ENCODE measurements around the gene ACSF3. TPM values are rescaled to one million over a fixed set of nuclear protein-coding genes. Genes with fewer than 3 reads are reported as not detected.

Gene ACSF3
- total and polyA plus RNA-seq, 2 donors (not counting 1 experiment from before 2014, with no cell fraction given): 45.2 to 113 TPM

- 49% methylated on average over 6 of the region's 11 CpGs for WGBS (ENCODE audit: insufficient coverage)
- peak overlapping the region; percentile 47 to 57 for H3K27ac ChIP-seq (ENCODE audit: low read length in 2 of 2)
- H3K27me3 ChIP-seq (replicated peaks in 1 of 4; ENCODE audit: control extremely low read depth in 1 of 4, control insufficient read depth in 3 of 4, insufficient read depth in 4 of 4, low read length in 3 of 4): no peaks in the 10 kb centered on the region
- intact Hi-C loops (cut with micrococcal nuclease): no loop called here
- peaks cover 15 to 17% of the 10 kb centered on the region in 2 donors for H3K4me1 ChIP-seq (ENCODE audit: control insufficient read depth in 2 of 2, insufficient read depth in 2 of 2, low read length in 2 of 2)
- Mint-ChIP-seq H3K9me3 (ENCODE audit: insufficient read depth) (peaks cover 3% of the 10 kb centered on the region), H3K4me1 (peaks cover 25% of the 10 kb centered on the region), H3K4me3 (no peak overlapping the region), H3K27me3 (no peaks in the 10 kb centered on the region), H3K27ac (peak overlapping the region; percentile 88)
- no peak for TF ChIP-seq EZH2 (IDR thresholded peaks at IDR 0.05; ENCODE audit: borderline replicate concordance, insufficient read depth, low read depth, low read length, poor library complexity, severe bottlenecking)
- TF ChIP-seq, protein P1, sequence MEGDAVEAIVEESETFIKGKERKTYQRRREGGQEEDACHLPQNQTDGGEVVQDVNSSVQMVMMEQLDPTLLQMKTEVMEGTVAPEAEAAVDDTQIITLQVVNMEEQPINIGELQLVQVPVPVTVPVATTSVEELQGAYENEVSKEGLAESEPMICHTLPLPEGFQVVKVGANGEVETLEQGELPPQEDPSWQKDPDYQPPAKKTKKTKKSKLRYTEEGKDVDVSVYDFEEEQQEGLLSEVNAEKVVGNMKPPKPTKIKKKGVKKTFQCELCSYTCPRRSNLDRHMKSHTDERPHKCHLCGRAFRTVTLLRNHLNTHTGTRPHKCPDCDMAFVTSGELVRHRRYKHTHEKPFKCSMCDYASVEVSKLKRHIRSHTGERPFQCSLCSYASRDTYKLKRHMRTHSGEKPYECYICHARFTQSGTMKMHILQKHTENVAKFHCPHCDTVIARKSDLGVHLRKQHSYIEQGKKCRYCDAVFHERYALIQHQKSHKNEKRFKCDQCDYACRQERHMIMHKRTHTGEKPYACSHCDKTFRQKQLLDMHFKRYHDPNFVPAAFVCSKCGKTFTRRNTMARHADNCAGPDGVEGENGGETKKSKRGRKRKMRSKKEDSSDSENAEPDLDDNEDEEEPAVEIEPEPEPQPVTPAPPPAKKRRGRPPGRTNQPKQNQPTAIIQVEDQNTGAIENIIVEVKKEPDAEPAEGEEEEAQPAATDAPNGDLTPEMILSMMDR (IDR thresholded peaks at IDR 0.05): no peak
- peaks cover 0 to 47% of the 10 kb centered on the region in 2 experiments for H3K36me3 ChIP-seq (replicated peaks in 1 of 2; ENCODE audit: control extremely low read depth in 1 of 2, control insufficient read depth in 1 of 2, extremely low read depth in 1 of 2, insufficient read depth in 2 of 2, low read length in 1 of 2)
- peaks cover 0 to 3% (median 0%) of the 10 kb centered on the region in 3 donors for H3K9me3 ChIP-seq (ENCODE audit: control extremely low read depth in 1 of 3, control insufficient read depth in 2 of 3, insufficient read depth in 1 of 3, low read length in 2 of 3)
- ChIA-PET POLR2A (interaction anchor here (0.9 kb wide), 1 partner anchor 154 kb away, joined by 3 read pairs; no protein-coding TSS in a partner anchor), CTCF (interaction anchor here (0.7 to 1.0 kb wide), 3 partner anchors 9 to 198 kb away, joined by 3 to 4 read pairs (median 3); no protein-coding TSS in a partner anchor)
- ATAC-seq (ENCODE audit: low read depth) (peak; percentile 85), DNase-seq (peak; percentile 83)
- H4K20me1 ChIP-seq (ENCODE audit: control insufficient read depth, insufficient read depth, low read length, poor library complexity, severe bottlenecking): no peaks in the 10 kb centered on the region
- no peak overlapping the region for H2AFZ ChIP-seq (ENCODE audit: insufficient read depth, low read depth, low read length, poor library complexity, severe bottlenecking)
- no peaks in the 10 kb centered on the region for H3K79me2 ChIP-seq (ENCODE audit: control insufficient read depth, insufficient read depth, low read length)
- no peak overlapping the region for H3K9ac ChIP-seq (ENCODE audit: low read length)
- no peak overlapping the region for H3K4me3 ChIP-seq (ENCODE audit: control extremely low read depth in 1 of 5, extremely low read depth in 1 of 5, insufficient read depth in 1 of 5, low read depth in 2 of 5, low read length in 4 of 5)
- H3K4me2 ChIP-seq (replicated peaks; ENCODE audit: low read depth, low read length, poor library complexity, severe bottlenecking): peak overlapping the region; percentile 58
Observed at GRCh38 chr16:89122322-89122851, 28.7 kb downstream of the ACSF3 start.

Measured in B cell (primary cell).